ENCODE results near the gene ZNF556.

DNA sequence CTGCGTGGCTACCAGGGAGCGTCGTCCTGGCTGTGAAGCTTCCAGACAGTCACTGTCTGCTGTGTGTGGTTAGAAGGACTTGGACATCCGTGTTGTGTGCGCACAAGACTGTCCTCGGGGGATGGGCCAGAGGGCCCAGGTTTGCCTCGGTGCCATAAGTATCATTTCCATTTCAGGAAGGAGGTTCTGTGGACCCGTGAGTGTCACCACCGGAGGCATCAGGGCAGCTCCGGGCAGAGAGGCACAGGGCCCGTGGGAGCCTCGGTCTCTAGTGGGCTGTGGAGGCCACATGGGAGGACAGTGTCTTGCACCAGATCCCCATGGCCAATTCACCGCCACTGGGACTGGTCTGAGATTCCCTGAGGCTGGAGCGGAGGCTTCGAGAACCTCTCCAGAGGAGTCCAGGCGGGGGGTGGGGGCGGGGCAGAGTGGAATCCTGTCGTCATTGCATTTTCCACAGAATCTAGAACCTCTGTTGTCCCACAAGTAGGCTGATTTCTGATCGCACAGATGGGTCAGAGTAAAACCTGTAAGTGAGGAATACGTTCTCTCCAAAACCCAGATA, 39.6 kb downstream of the ZNF556 start:
- TF ChIP-seq, protein P1, sequence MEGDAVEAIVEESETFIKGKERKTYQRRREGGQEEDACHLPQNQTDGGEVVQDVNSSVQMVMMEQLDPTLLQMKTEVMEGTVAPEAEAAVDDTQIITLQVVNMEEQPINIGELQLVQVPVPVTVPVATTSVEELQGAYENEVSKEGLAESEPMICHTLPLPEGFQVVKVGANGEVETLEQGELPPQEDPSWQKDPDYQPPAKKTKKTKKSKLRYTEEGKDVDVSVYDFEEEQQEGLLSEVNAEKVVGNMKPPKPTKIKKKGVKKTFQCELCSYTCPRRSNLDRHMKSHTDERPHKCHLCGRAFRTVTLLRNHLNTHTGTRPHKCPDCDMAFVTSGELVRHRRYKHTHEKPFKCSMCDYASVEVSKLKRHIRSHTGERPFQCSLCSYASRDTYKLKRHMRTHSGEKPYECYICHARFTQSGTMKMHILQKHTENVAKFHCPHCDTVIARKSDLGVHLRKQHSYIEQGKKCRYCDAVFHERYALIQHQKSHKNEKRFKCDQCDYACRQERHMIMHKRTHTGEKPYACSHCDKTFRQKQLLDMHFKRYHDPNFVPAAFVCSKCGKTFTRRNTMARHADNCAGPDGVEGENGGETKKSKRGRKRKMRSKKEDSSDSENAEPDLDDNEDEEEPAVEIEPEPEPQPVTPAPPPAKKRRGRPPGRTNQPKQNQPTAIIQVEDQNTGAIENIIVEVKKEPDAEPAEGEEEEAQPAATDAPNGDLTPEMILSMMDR (IDR thresholded peaks at IDR 0.05), result no peak
- no peak for TF ChIP-seq POLR2A (IDR thresholded peaks at IDR 0.05)

All from adrenal gland (tissue), 5 donors.